OCI-LY3 (cell line): Measurements from ENCODE around the gene BRI3.

ENCODE experiments used
- H2AFZ ChIP-seq: fragments of 200-600, 300-600 bp; shearing (Covaris generic); 2 replicates; pipeline ENCODE4 v1.6.0; 2014; ENCODE audit warnings: antibody characterized with exemption, low read depth, low read length
- H3K27ac ChIP-seq: fragments of 200-600, 300-600 bp; sonication (generic); 2 replicates; pipeline ENCODE4 v1.5.1; 2014; ENCODE audit warnings: mild to moderate bottlenecking, low read length, moderate library complexity, mixed read lengths
- H3K27me3 ChIP-seq: fragments of 200-600, 300-600 bp; sonication (generic); 2 replicates; pipeline ENCODE4 v1.6.1; 2014; ENCODE audit warnings: low read depth, low read length, mixed read lengths
- H3K36me3 ChIP-seq: fragments of 200-600, 300-600 bp; sonication (generic); replicated peaks from 2 replicates; pipeline ENCODE3; 2014; ENCODE audit warnings: low read depth, low read length, mixed read lengths
- H3K4me1 ChIP-seq: fragments of 300-600, 200-600 bp; sonication (generic); 2 replicates; pipeline ENCODE4 v1.6.1; 2014; ENCODE audit warnings: low read length, mixed read lengths
- H3K4me2 ChIP-seq: fragments of 200-600, 300-600 bp; sonication (generic); 2 replicates; pipeline ENCODE4 v1.6.1; 2014; ENCODE audit warnings: low read length, mixed read lengths
- H3K4me3 ChIP-seq: fragments of 300-600, 200-600 bp; sonication (generic); 2 replicates; pipeline ENCODE4 v1.5.1; 2014; ENCODE audit warnings: antibody characterized with exemption, mild to moderate bottlenecking, low read length, moderate library complexity
- H3K79me2 ChIP-seq: fragments of 300-600, 200-600 bp; shearing (Covaris generic); 2 replicates; pipeline ENCODE4 v1.6.1; 2014; ENCODE audit warnings: mild to moderate bottlenecking, low read length, mixed read lengths
- H3K9ac ChIP-seq: fragments of 300-600, 200-600 bp; shearing (Covaris generic); 2 replicates; pipeline ENCODE4 v1.6.0; 2014; ENCODE audit warnings: mild to moderate bottlenecking, low read length, moderate library complexity
- H3K9me3 ChIP-seq: fragments of 200-600, 300-600 bp; shearing (Covaris generic); 2 replicates; pipeline ENCODE4 v1.6.1; 2014; ENCODE audit warnings: low read length, mixed read lengths; ENCODE audit not compliant: insufficient read depth
- H4K20me1 ChIP-seq: fragments of 200-600, 300-600 bp; sonication (generic); 2 replicates; pipeline ENCODE4 v1.6.1; 2016; ENCODE audit warnings: low read length, mixed read lengths; ENCODE audit not compliant: insufficient read depth
- EZH2phosphoT487 ChIP-seq: fragments of 200-600 bp; shearing (Covaris generic); IDR thresholded peaks from 2 replicates; pipeline ENCODE4 v1.6.1; 2018; ENCODE audit warnings: antibody characterized with exemption, mixed run types, low read depth
- TF ChIP-seq, protein P1 (sequence below): fragments of 200-600, 300-600 bp; sonication (generic); IDR thresholded peaks from 2 replicates; pipeline ENCODE4 v1.5.1; 2014; ENCODE audit warnings: antibody characterized with exemption, low read length, low read depth

BRI3 gene

DNA sequence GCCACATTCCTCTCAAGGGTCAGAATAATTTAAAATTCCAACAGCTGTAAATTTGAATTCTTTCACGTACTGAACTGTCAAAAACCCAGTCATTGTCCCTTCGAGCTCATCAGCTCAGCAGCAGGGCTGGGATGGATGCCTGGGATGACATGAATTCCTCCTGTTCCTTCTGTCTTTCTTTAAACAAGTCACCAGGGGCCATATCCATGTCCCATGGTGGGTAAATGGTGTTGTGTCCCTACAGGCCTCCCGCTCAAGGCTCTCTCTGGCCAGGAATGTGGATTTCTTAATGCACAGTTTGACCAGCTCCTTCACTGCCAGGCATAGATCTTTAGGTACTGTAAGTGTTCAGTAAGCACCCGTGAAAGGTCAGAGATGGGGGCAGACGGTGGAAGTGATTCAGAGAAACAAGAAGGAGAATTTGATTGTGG, 15.6 kb upstream of the BRI3 start:
- Histone ChIP-seq H3K9ac (no peak overlapping the region), H3K36me3 (peaks cover 5% of the 10 kb centered on the region), H3K27ac (no peak overlapping the region), H3K27me3 (no peaks in the 10 kb centered on the region), H3K4me1 (no peaks in the 10 kb centered on the region), H3K4me2 (no peak overlapping the region), H3K4me3 (no peak overlapping the region), H3K9me3 (no peaks in the 10 kb centered on the region), H2AFZ (no peak overlapping the region), H3K79me2 (no peaks in the 10 kb centered on the region), H4K20me1 (no peaks in the 10 kb centered on the region)
- no peak for TF ChIP-seq EZH2phosphoT487
- TF ChIP-seq, protein P1, sequence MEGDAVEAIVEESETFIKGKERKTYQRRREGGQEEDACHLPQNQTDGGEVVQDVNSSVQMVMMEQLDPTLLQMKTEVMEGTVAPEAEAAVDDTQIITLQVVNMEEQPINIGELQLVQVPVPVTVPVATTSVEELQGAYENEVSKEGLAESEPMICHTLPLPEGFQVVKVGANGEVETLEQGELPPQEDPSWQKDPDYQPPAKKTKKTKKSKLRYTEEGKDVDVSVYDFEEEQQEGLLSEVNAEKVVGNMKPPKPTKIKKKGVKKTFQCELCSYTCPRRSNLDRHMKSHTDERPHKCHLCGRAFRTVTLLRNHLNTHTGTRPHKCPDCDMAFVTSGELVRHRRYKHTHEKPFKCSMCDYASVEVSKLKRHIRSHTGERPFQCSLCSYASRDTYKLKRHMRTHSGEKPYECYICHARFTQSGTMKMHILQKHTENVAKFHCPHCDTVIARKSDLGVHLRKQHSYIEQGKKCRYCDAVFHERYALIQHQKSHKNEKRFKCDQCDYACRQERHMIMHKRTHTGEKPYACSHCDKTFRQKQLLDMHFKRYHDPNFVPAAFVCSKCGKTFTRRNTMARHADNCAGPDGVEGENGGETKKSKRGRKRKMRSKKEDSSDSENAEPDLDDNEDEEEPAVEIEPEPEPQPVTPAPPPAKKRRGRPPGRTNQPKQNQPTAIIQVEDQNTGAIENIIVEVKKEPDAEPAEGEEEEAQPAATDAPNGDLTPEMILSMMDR = no peak

DNA sequence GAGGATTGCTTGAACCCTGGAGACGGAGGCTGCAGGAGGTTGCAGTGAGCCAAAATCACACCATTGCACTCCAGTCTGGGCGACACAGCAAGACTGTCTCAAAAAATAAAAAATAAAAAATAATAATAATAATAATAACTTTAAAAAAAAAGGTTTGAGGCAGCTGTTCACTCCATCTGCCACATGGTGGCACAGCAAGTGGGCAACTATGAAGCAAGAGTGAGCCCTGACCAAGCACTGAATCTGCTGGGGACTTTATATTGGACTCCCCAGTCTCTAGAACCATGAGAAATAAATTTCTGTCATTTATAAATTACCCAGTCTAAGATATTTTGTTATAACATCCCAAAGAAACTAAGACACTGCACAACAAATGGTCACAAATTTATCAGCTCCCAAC, 14.6 kb upstream of the BRI3 start:
- H3K9ac ChIP-seq = no peak overlapping the region
- TF ChIP-seq, protein P1 = peak; percentile 21; the same call in 1 of the 2 replicates
- no peak for TF ChIP-seq EZH2phosphoT487
- H3K27me3 ChIP-seq = no peaks in the 10 kb centered on the region
- no peak overlapping the region for H2AFZ ChIP-seq
- no peak overlapping the region for H3K4me2 ChIP-seq
- no peaks in the 10 kb centered on the region for H3K36me3 ChIP-seq
- H3K4me1 ChIP-seq = no peaks in the 10 kb centered on the region
- no peaks in the 10 kb centered on the region for H3K9me3 ChIP-seq
- no peak overlapping the region for H3K4me3 ChIP-seq
- no peak overlapping the region for H3K27ac ChIP-seq
- no peaks in the 10 kb centered on the region for H3K79me2 ChIP-seq
- no peaks in the 10 kb centered on the region for H4K20me1 ChIP-seq

DNA sequence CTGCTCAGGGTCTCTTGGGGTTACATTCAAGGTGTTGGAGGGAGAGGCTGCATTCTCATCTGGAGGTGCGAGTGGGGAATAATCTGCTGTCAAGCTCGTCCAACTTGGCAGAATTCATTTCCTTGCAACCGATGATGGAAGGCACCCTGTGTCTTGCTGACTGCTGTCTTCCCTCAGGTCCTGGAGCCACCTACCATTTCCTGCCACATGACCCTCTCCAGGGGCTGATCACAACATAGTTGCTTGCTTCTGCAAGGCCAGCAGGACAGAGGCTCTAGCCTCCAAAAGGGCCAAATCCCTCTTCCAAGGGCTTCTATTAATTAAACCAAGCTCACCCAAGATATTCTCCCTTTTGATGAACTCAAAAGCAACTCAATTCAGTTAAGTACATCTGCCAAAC, 14.2 kb upstream of the BRI3 start:
- no peaks in the 10 kb centered on the region for H3K9me3 ChIP-seq
- H2AFZ ChIP-seq = no peak overlapping the region
- H3K4me3 ChIP-seq = no peak overlapping the region
- H3K9ac ChIP-seq = no peak overlapping the region
- no peaks in the 10 kb centered on the region for H4K20me1 ChIP-seq
- no peak for TF ChIP-seq EZH2phosphoT487
- TF ChIP-seq, protein P1 = no peak
- no peak overlapping the region for H3K4me2 ChIP-seq
- no peaks in the 10 kb centered on the region for H3K27me3 ChIP-seq
- H3K79me2 ChIP-seq = no peaks in the 10 kb centered on the region
- H3K4me1 ChIP-seq = no peaks in the 10 kb centered on the region
- no peak overlapping the region for H3K27ac ChIP-seq
- no peaks in the 10 kb centered on the region for H3K36me3 ChIP-seq

DNA sequence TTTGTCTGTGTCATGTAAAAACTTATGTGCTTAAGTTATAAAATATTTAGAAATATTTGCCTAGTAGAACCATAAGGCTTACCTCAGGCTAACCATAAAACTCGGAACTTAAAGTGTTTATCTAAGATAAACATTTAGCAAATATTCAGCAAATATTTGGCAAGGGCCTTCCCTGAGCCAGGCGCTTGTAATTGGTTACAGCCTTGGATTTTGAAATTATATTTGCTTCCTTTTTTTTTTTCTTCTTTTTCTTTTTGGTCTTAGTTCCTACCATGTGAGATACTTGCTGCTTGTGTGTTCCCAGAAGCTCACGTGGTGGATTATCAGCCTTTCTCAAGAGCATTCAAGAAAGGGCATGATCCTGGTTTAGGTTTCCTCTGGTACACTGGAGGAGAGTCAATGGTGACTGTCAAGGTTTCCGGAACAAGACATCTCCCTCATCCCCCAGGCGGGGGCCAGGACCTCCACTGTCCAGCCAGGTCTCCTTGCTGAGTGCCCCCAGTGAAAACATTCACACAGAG, 5.2 kb upstream of the BRI3 start:
- Histone ChIP-seq H3K4me2 (no peak overlapping the region), H3K27me3 (no peaks in the 10 kb centered on the region), H3K4me3 (no peak overlapping the region), H3K36me3 (no peaks in the 10 kb centered on the region), H3K9ac (no peak overlapping the region), H3K4me1 (no peaks in the 10 kb centered on the region; the same call in 1 of the 2 replicates), H4K20me1 (no peaks in the 10 kb centered on the region), H3K27ac (no peak overlapping the region), H2AFZ (no peak overlapping the region), H3K9me3 (no peaks in the 10 kb centered on the region), H3K79me2 (no peaks in the 10 kb centered on the region)
- TF ChIP-seq EZH2phosphoT487 = no peak
- TF ChIP-seq, protein P1 = no peak
